ENCODE data around the gene KCNMB1.

KCNMB1 gene

DNA sequence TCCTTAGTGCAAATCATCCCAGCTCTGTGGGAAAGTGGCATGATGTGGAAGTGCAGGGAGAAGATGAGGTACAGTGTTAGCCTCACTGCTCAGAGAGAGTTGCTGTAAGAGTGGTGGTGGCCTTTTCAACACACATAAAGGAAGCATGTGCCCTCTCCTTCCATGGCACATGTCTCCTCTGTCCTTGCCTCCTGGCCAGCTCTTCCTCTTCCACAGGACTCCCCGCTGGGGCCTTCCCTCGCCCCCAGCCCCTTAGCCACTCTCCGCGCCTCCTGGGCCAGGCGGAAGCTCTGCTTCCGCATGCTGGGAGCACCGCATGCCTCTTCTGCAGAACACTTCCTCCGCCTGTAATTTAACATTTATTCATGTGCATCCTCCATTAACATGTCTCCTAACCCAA lies 4.8 kb upstream of the KCNMB1 start:
- no peak overlapping the region for H3K4me3 ChIP-seq (replicated peaks; ENCODE audit: low read depth, low read length)
- no peak for DNase-seq (ENCODE audit: low read depth)
- TF ChIP-seq, protein P1, sequence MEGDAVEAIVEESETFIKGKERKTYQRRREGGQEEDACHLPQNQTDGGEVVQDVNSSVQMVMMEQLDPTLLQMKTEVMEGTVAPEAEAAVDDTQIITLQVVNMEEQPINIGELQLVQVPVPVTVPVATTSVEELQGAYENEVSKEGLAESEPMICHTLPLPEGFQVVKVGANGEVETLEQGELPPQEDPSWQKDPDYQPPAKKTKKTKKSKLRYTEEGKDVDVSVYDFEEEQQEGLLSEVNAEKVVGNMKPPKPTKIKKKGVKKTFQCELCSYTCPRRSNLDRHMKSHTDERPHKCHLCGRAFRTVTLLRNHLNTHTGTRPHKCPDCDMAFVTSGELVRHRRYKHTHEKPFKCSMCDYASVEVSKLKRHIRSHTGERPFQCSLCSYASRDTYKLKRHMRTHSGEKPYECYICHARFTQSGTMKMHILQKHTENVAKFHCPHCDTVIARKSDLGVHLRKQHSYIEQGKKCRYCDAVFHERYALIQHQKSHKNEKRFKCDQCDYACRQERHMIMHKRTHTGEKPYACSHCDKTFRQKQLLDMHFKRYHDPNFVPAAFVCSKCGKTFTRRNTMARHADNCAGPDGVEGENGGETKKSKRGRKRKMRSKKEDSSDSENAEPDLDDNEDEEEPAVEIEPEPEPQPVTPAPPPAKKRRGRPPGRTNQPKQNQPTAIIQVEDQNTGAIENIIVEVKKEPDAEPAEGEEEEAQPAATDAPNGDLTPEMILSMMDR (IDR thresholded peaks at IDR 0.05; ENCODE audit: low read length, missing control alignments): no peak

DNA sequence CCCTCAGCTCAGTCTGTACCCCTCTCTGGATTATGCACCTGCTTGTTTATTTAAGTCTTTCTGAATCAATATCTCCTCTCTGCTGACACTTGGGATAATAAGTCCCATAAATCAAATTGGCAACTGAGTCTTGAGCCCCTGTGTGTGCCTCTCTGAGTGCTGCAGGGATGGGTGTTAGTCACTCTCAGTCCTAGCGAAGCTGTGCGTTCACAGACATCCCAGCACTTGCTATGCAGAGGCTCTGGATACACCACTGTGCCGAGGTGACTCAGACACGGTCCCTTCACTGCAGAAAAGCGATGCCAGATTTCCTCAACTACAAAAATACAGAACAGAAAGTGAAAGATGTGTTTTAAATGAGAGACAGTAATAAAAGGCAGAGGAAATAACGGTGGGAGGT lies 4.1 kb upstream of the KCNMB1 start:
- no peak overlapping the region for H3K4me3 ChIP-seq (replicated peaks; ENCODE audit: low read depth, low read length)
- TF ChIP-seq, protein P1 (IDR thresholded peaks at IDR 0.05; ENCODE audit: low read length, missing control alignments): no peak
- DNase-seq (ENCODE audit: low read depth): no peak

DNA sequence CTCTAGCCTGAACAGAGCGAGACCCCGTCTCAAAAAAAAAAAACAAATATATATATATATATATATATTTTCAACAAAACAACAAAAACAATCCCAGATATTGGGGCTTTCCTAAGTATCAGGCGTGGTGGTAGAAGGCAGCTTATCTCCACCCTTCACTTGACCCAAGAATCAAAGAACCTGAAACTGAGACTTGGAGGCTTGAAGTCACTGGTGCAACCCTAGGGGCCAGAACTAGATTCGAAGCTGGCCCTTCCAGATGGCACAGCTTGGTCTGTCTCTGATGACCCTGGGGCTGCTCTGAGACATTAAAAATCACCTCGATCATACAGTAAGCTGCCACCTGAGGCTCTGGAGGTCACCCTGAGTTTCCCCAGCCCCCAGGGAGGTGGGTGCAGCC lies 1.3 kb upstream of the KCNMB1 start:
- no peak for DNase-seq (ENCODE audit: low read depth)
- H3K4me3 ChIP-seq (replicated peaks; ENCODE audit: low read depth, low read length): no peak overlapping the region
- TF ChIP-seq, protein P1 (IDR thresholded peaks at IDR 0.05; ENCODE audit: low read length, missing control alignments): no peak

DNA sequence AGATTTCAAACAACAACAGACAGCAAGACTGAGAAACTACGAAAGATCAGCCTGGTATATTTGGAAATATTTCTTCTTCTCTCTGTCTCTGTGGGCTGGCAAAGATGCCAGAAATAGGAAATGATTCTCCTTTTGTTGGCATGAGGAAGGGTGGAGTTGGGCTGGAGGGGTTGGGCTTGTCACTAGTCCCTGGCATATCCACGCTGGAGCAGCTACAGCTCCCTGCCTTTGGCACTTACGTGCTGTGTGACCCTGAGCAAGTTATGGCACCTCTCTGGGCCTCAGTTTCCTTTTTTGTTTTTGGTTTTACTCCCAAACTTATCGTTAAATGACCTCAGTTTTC lies 354 bp upstream of the KCNMB1 start:
- no peak overlapping the region for H3K4me3 ChIP-seq (replicated peaks; ENCODE audit: low read depth, low read length)
- TF ChIP-seq, protein P1 (IDR thresholded peaks at IDR 0.05; ENCODE audit: low read length, missing control alignments): no peak
- no peak for DNase-seq (ENCODE audit: low read depth)

DNA sequence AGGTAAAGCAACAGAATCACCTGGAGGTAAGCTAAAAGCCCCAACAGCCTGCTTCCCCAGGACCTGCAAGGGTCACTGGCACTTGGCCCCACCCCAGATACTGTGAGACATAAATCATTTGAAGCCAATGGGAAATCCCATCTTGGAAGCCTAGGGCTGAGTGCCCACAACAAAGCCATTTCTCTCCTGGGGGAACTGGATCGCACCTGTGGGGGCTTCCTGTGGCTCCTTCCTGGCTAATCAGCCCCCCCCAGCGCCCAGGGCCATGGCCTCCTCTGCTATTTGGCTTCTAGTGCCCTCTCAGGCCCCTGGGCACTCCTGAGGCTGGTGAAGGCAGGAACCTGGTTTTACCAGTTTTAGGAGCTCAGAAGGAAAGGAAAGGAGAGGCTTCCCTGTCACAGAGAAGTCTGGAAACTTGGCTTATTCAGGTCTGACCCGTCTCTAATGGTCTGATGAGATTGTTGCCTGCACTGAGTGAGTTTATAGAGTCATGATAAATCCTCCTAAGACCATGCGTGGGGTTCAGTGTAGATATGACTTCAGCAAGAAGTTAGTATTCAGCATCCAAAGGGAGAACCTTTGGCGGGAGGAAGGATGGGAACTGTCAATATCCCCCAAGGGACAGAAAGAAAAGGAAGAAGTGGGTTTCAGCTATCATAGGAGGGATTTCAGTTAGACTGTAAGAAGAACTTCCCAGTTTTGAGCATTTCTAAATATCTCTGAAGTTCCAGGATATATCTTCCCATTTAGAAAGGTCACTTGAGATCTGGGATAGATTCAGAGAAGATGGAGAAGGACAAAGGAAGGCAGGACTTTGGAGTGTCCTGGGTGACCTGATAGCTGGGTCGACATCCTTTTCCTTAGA lies 1.2 kb downstream of the KCNMB1 start:
- DNase-seq (ENCODE audit: low read depth): no peak
- no peak overlapping the region for H3K4me3 ChIP-seq (replicated peaks; ENCODE audit: low read depth, low read length)
- TF ChIP-seq, protein P1 (IDR thresholded peaks at IDR 0.05; ENCODE audit: low read length, missing control alignments): no peak

DNA sequence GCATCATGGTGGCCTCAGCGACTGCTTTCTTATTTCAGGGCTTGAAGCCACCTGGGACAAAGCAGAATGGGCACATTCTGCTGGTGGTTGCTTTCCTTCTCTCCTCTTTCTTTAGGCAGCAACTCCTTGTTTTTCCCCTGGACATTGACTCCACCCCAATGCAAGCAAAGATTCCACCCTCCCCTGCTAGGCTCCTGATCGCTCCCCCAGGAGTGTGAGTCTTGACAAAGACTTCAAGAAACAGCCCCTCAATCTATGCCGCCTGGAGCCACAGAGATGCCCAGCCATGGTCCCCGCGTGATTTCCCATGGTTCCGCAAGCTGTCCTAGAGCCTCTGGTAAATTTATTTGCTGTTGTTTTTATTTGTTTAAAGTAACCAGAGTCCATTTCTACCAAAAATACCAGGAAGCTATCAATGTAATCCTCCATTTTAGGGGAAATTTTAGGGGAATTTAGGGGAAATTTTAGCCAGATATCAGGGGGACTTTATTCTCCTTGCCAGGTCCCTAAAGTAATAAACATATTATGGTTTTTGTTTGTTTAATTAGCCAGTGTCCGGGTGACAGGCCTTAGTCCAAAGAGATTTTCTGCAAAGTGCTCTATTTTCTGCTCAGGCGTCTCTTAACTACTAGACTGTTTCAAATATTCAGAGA lies 2.3 kb downstream of the KCNMB1 start:
- no peak overlapping the region for H3K4me3 ChIP-seq (replicated peaks; ENCODE audit: low read depth, low read length)
- no peak for DNase-seq (ENCODE audit: low read depth)
- TF ChIP-seq, protein P1 (IDR thresholded peaks at IDR 0.05; ENCODE audit: low read length, missing control alignments): no peak

Data from fibroblast of pulmonary artery (primary cell).